ENCODE measurements around the gene TBXA2R. TPM values are rescaled to one million over a fixed set of nuclear protein-coding genes. Genes with fewer than 3 reads are reported as not detected.

TBXA2R gene
- polyA plus RNA-seq, 1 donor (not counting 4 experiments of a cell fraction or from before 2014, with no cell fraction given) = not detected

GRCh38 chr19:3608750-3609322 lies 2.2 kb upstream of the TBXA2R start:
- H3K79me2 ChIP-seq (ENCODE audit: control insufficient read depth, insufficient read depth, low read length) = no peaks in the 10 kb centered on the region
- no peak overlapping the region for H3K9ac ChIP-seq (ENCODE audit: control insufficient read depth, extremely low read depth, insufficient read depth, low read length)
- no peaks in the 10 kb centered on the region for H3K9me1 ChIP-seq (ENCODE audit: control insufficient read depth, extremely low read depth, insufficient read depth, low read length)
- no peak overlapping the region for H3K4me2 ChIP-seq (ENCODE audit: control insufficient read depth, extremely low read depth, insufficient read depth, low read depth, low read length)
- peaks cover 14% of the 10 kb centered on the region for H3K27me3 ChIP-seq (ENCODE audit: control insufficient read depth, extremely low read depth, insufficient read depth, low read length)
- TF ChIP-seq CTCF (optimal IDR thresholded peaks at IDR 0.05 in 1 of 3, IDR thresholded peaks at IDR 0.05 in 1 of 3, conservative IDR thresholded peaks at IDR 0.05 in 1 of 3; ENCODE audit: extremely low read depth in 1 of 3, insufficient read depth in 2 of 3, low read length in 3 of 3) = no peak
- no peak for TF ChIP-seq EZH2 (IDR thresholded peaks at IDR 0.05; ENCODE audit: low read length)
- no peak overlapping the region for H2AFZ ChIP-seq (ENCODE audit: control insufficient read depth, low read length)
- FAIRE-seq = no peak
- peaks cover 5 to 9% of the 10 kb centered on the region in 2 experiments for H3K36me3 ChIP-seq (ENCODE audit: control insufficient read depth in 2 of 2, extremely low read depth in 1 of 2, insufficient read depth in 2 of 2, low read length in 2 of 2)
- dilution Hi-C loops (cut with MboI; ENCODE audit: extremely low pct_ligation_motif_present, low sequenced_read_pairs) = no loop called here
- no peaks in the 10 kb centered on the region for H3K4me1 ChIP-seq (ENCODE audit: control insufficient read depth, extremely low read depth, insufficient read depth, low read length)
- DNase-seq (ENCODE audit: low read depth, low spot score) = no peak
- no peaks in the 10 kb centered on the region for H4K20me1 ChIP-seq (ENCODE audit: control insufficient read depth, extremely low read depth, insufficient read depth, low read length)
- H3K9me3 ChIP-seq (ENCODE audit: control insufficient read depth, low read depth, low read length) = no peaks in the 10 kb centered on the region
- no peak overlapping the region for H3K4me3 ChIP-seq (ENCODE audit: control insufficient read depth in 2 of 3, extremely low read depth in 1 of 3, insufficient read depth in 2 of 3, low read depth in 1 of 3, low read length in 3 of 3)
- no peak overlapping the region for H3K27ac ChIP-seq (ENCODE audit: control insufficient read depth, insufficient read depth, low read length)

GRCh38 chr19:3608079-3608641 lies 1.5 kb upstream of the TBXA2R start:
- Histone ChIP-seq H3K9me3 (ENCODE audit: control insufficient read depth, low read depth, low read length) (no peaks in the 10 kb centered on the region), H4K20me1 (ENCODE audit: control insufficient read depth, extremely low read depth, insufficient read depth, low read length) (no peaks in the 10 kb centered on the region), H2AFZ (ENCODE audit: control insufficient read depth, low read length) (no peak overlapping the region), H3K4me3 (ENCODE audit: control insufficient read depth in 2 of 3, extremely low read depth in 1 of 3, insufficient read depth in 2 of 3, low read depth in 1 of 3, low read length in 3 of 3) (no peak overlapping the region), H3K4me1 (ENCODE audit: control insufficient read depth, extremely low read depth, insufficient read depth, low read length) (no peaks in the 10 kb centered on the region), H3K79me2 (ENCODE audit: control insufficient read depth, insufficient read depth, low read length) (no peaks in the 10 kb centered on the region), H3K27me3 (ENCODE audit: control insufficient read depth, extremely low read depth, insufficient read depth, low read length) (peaks cover 16% of the 10 kb centered on the region), H3K27ac (ENCODE audit: control insufficient read depth, insufficient read depth, low read length) (no peak overlapping the region), H3K9ac (ENCODE audit: control insufficient read depth, extremely low read depth, insufficient read depth, low read length) (no peak overlapping the region), H3K36me3 (ENCODE audit: control insufficient read depth in 2 of 2, extremely low read depth in 1 of 2, insufficient read depth in 2 of 2, low read length in 2 of 2) (peaks cover 4 to 6% of the 10 kb centered on the region in 2 experiments), H3K9me1 (ENCODE audit: control insufficient read depth, extremely low read depth, insufficient read depth, low read length) (no peaks in the 10 kb centered on the region), H3K4me2 (ENCODE audit: control insufficient read depth, extremely low read depth, insufficient read depth, low read depth, low read length) (no peak overlapping the region)
- dilution Hi-C loops (cut with MboI; ENCODE audit: extremely low pct_ligation_motif_present, low sequenced_read_pairs) = no loop called here
- DNase-seq (ENCODE audit: low read depth, low spot score) (no peak), FAIRE-seq (no peak)
- TF ChIP-seq CTCF (optimal IDR thresholded peaks at IDR 0.05 in 1 of 3, IDR thresholded peaks at IDR 0.05 in 1 of 3, conservative IDR thresholded peaks at IDR 0.05 in 1 of 3; ENCODE audit: extremely low read depth in 1 of 3, insufficient read depth in 2 of 3, low read length in 3 of 3) (no peak), EZH2 (IDR thresholded peaks at IDR 0.05; ENCODE audit: low read length) (no peak)

All from keratinocyte (primary cell).